HCT116 (cell line): Measurements from ENCODE around the gene LPAR1. TPM values are rescaled to one million over a fixed set of nuclear protein-coding genes. Genes with fewer than 3 reads are reported as not detected.

Experiments used
- ATAC-seq: fragments of 200-7000 bp; cut with Tn5 transposase; 2 replicates; pipeline ENCODE4 v1.9.1; 2020; ENCODE audit warnings: mild to moderate bottlenecking, moderate library complexity
- BruUV-seq: library from RNA; stranded (reverse); fragments of 400-500 nt; replicated peaks from 2 replicates; lab custom pipeline; 2021; lab: Mats Ljungman, UMichigan
- CTCF ChIA-PET: fragments of 300-600 bp; sonication (Branson Sonifier 250); formaldehyde crosslinking; loops from one replicate; lab custom pipeline; 2021; ENCODE audit warnings: antibody characterized with exemption; lab: Charles Lee
- POLR2A ChIA-PET: fragments of 300-600, 350-600 bp; sonication (Branson Sonifier 250); formaldehyde crosslinking; loops from one replicate; lab custom pipeline; 2021; ENCODE audit warnings: antibody characterized with exemption; lab: Charles Lee
- RAD21 ChIA-PET, 2 experiments: fragments of 300-600 bp; sonication (Branson Sonifier 250); formaldehyde crosslinking; loops; one replicate each; lab custom pipeline; 2023; ENCODE audit warnings: low total read pairs in 2 of 2; ENCODE audit not compliant: uncharacterized antibody in 2 of 2, unreplicated experiment in 2 of 2, low non-redundant PET in 1 of 2; lab: Charles Lee
- DNase-seq: peaks from one replicate; pipeline ENCODE4 v3.0.0-alpha.2; 2010; ENCODE audit warnings: low read depth, low spot score
- H2AFZ ChIP-seq: fragments of 200-600 bp; shearing (Covaris generic), sonication (generic); 2 replicates; pipeline ENCODE4 v1.6.1; 2017; ENCODE audit warnings: low read depth, mixed run types, mixed read lengths, antibody characterized with exemption, low read length; ENCODE audit not compliant: poor library complexity, severe bottlenecking
- H3K27ac ChIP-seq: 2 replicates; pipeline ENCODE4 v1.5.1; 2012; ENCODE audit warnings: low read depth, low read length
- H3K27me3 ChIP-seq: fragments of 200-600 bp; sonication (generic); 2 replicates; pipeline ENCODE4 v1.6.1; 2016; ENCODE audit warnings: mixed run types, low read length, mixed read lengths; ENCODE audit not compliant: insufficient read depth
- H3K36me3 ChIP-seq, 2 experiments: fragments of 200-500 bp in 1 of 2; fragments of 200-600 bp in 1 of 2; sonication (Bioruptor generic) in 1 of 2; sonication (generic) in 1 of 2; 2 replicates each; pipeline versions ENCODE4 v1.5.1 to v1.6.1; 2014 to 2016; ENCODE audit warnings: low read length in 2 of 2, inconsistent platforms in 1 of 2, mixed read lengths in 1 of 2, mixed run types in 1 of 2; ENCODE audit not compliant: insufficient read depth in 2 of 2, control insufficient read depth in 1 of 2
- H3K4me1 ChIP-seq, 2 experiments: fragments of 200-600 bp in 1 of 2; sonication (generic) in 1 of 2; 2 replicates each; pipeline versions ENCODE4 v1.5.1 to v1.6.1; 2012 to 2017; ENCODE audit warnings: low read length in 2 of 2, inconsistent platforms in 1 of 2, mild to moderate bottlenecking in 1 of 2, mixed read lengths in 1 of 2, mixed run types in 1 of 2, moderate library complexity in 1 of 2; ENCODE audit not compliant: insufficient read depth in 2 of 2, control insufficient read depth in 1 of 2
- H3K4me2 ChIP-seq: fragments of 200-600 bp; sonication (generic); 2 replicates; pipeline ENCODE4 v1.6.1; 2017; ENCODE audit warnings: mixed run types, low read length, mixed read lengths
- H3K4me3 ChIP-seq, 2 experiments: fragments of 200-600 bp in 1 of 2; sonication (generic) in 1 of 2; replicated peaks in 1 of 2; 2 replicates each; pipeline ENCODE4 v1.5.1; 2011 to 2016; ENCODE audit warnings: low read length in 2 of 2, control low read depth in 1 of 2, low read depth in 1 of 2, mild to moderate bottlenecking in 1 of 2, mixed read lengths in 1 of 2, mixed run types in 1 of 2
- H3K79me2 ChIP-seq: fragments of 200-600 bp; sonication (generic); 2 replicates; pipeline ENCODE4 v1.6.1; 2017; ENCODE audit warnings: mild to moderate bottlenecking, mixed run types, low read length, moderate library complexity, mixed read lengths; ENCODE audit not compliant: insufficient read depth
- H3K9ac ChIP-seq: fragments of 200-600 bp; sonication (generic); 2 replicates; pipeline ENCODE4 v1.6.1; 2016; ENCODE audit warnings: low read length, mixed read lengths
- H3K9me2 ChIP-seq: fragments of 200-600 bp; sonication (generic), shearing (Covaris generic); 2 replicates; pipeline ENCODE4 v1.6.1; 2017; ENCODE audit warnings: mixed run types, mild to moderate bottlenecking, moderate library complexity; ENCODE audit not compliant: insufficient read depth
- H3K9me3 ChIP-seq, 2 experiments: fragments of 200-500 bp in 1 of 2; fragments of 200-600 bp in 1 of 2; sonication (Bioruptor generic) in 1 of 2; sonication (generic) in 1 of 2; 2 replicates each; pipeline ENCODE4 v1.6.1; 2014 to 2017; ENCODE audit warnings: low read length in 2 of 2, mixed read lengths in 2 of 2, inconsistent platforms in 1 of 2, low read depth in 1 of 2, mild to moderate bottlenecking in 1 of 2, mixed run types in 1 of 2, moderate library complexity in 1 of 2; ENCODE audit not compliant: control insufficient read depth in 1 of 2, insufficient read depth in 1 of 2
- H4K20me1 ChIP-seq: fragments of 200-600 bp; sonication (generic), shearing (Covaris generic); 2 replicates; pipeline ENCODE4 v1.6.1; 2017; ENCODE audit warnings: mixed run types, mild to moderate bottlenecking, moderate library complexity; ENCODE audit not compliant: insufficient read depth
- EZH2 ChIP-seq: fragments of 200-600 bp; sonication (generic); IDR thresholded peaks from 2 replicates; pipeline ENCODE4 v1.6.1; 2017; ENCODE audit warnings: antibody characterized with exemption, mixed run types
- POLR2AphosphoS5 ChIP-seq: IDR thresholded peaks from 2 replicates; pipeline ENCODE4 v1.6.1; 2011; ENCODE audit warnings: mild to moderate bottlenecking, low read depth, low read length, moderate library complexity
- YY1 ChIP-seq: IDR thresholded peaks from 2 replicates; pipeline ENCODE4 v1.6.1; 2011; ENCODE audit warnings: low read length, low read depth, moderate library complexity, mild to moderate bottlenecking; ENCODE audit not compliant: insufficient replicate concordance; ENCODE audit errors: extremely low read depth
- ZNF274 ChIP-seq: fragments of 200-500 bp; sonication (Bioruptor generic); IDR thresholded peaks from 2 replicates; pipeline ENCODE4 v1.6.1; 2014; ENCODE audit warnings: mild to moderate bottlenecking, low read depth, low read length, inconsistent platforms
- intact Hi-C: fragments of 100-400 bp; cut with micrococcal nuclease; formaldehyde crosslinking; loops from 2 replicates; pipeline ENCODE4 v1.10.0; 2022
- total RNA-seq: library from RNA; stranded (reverse); gene quantifications from one replicate; pipeline ENCODE4 v1.2.1, GENCODE V29; 2021; ENCODE audit not compliant: unreplicated experiment
- TF ChIP-seq, protein P1 (sequence below): IDR thresholded peaks from 2 replicates; pipeline ENCODE4 v1.6.1; 2011; ENCODE audit warnings: mild to moderate bottlenecking, low read length, moderate library complexity; ENCODE audit not compliant: insufficient replicate concordance; ENCODE audit errors: extremely low read depth
- TF ChIP-seq, protein P2 (sequence below), 3 experiments: fragments of 200-600 bp in 1 of 3; sonication (generic) in 1 of 3; IDR thresholded peaks in 2 of 3; conservative IDR thresholded peaks in 1 of 3; 2 replicates each; pipeline ENCODE4 v1.5.1; 2012 to 2017; ENCODE audit warnings: low read depth in 2 of 3, low read length in 2 of 3, antibody characterized with exemption in 1 of 3, borderline replicate concordance in 1 of 3, control low read depth in 1 of 3, mild to moderate bottlenecking in 1 of 3, mixed read lengths in 1 of 3, mixed run types in 1 of 3, moderate library complexity in 1 of 3; ENCODE audit not compliant: insufficient read depth in 1 of 3

Gene LPAR1
- total RNA-seq, 1 experiment from 2014 or later = 7.4 TPM

DNA sequence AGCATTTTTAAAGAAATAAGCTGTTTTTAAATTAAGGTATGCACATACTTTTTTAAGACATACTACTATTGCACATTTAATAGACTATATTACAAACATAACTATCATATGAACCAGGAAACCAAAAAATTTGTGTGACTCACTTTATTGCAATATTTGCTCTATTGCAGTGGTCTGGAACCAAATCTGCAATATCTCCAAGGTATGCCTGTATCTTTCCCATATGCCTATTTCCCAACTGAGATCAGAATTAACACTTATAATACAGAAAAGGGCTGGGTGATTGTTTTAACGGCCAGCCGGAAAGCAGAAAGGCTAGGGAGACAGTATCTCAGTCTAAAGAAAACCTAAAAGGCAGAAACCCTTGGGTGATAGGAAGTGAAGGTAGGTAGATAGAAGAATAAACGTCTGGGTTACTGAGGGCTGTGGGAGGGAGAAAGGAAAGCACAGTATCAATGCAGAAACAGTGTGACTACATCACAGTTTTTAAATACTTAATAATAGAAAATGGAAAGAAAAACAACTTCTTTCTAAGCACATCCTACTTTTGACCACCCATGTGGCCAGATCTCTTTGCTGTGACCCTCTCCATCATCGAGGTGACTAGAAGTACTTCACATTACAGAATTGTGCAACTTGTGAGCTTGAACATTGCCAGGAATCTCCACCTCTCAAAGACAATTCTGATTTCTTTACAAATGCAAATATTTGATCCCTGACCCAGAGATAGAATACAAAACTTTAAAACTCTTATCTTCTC, 126.4 kb downstream of the LPAR1 start:
- H3K27ac ChIP-seq = no peak overlapping the region
- ChIA-PET CTCF (no interaction called here), POLR2A (no interaction called here), RAD21 (no interaction called here)
- DNase-seq (no peak), ATAC-seq (no peak)
- no peaks in the 10 kb centered on the region for H3K9me2 ChIP-seq
- no peaks in the 10 kb centered on the region for H4K20me1 ChIP-seq
- no peak overlapping the region for H3K4me2 ChIP-seq
- no peaks in the 10 kb centered on the region for H3K27me3 ChIP-seq
- no peak overlapping the region for H3K4me3 ChIP-seq
- no peaks in the 10 kb centered on the region for H3K36me3 ChIP-seq
- H3K9me3 ChIP-seq = peaks cover 6 to 11% of the 10 kb centered on the region in 2 experiments; a peak in 2 of 4 replicates
- TF ChIP-seq, protein P1, sequence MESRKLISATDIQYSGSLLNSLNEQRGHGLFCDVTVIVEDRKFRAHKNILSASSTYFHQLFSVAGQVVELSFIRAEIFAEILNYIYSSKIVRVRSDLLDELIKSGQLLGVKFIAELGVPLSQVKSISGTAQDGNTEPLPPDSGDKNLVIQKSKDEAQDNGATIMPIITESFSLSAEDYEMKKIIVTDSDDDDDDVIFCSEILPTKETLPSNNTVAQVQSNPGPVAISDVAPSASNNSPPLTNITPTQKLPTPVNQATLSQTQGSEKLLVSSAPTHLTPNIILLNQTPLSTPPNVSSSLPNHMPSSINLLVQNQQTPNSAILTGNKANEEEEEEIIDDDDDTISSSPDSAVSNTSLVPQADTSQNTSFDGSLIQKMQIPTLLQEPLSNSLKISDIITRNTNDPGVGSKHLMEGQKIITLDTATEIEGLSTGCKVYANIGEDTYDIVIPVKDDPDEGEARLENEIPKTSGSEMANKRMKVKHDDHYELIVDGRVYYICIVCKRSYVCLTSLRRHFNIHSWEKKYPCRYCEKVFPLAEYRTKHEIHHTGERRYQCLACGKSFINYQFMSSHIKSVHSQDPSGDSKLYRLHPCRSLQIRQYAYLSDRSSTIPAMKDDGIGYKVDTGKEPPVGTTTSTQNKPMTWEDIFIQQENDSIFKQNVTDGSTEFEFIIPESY = no peak
- no peak for TF ChIP-seq YY1
- TF ChIP-seq POLR2AphosphoS5 = no peak
- TF ChIP-seq, protein P2, sequence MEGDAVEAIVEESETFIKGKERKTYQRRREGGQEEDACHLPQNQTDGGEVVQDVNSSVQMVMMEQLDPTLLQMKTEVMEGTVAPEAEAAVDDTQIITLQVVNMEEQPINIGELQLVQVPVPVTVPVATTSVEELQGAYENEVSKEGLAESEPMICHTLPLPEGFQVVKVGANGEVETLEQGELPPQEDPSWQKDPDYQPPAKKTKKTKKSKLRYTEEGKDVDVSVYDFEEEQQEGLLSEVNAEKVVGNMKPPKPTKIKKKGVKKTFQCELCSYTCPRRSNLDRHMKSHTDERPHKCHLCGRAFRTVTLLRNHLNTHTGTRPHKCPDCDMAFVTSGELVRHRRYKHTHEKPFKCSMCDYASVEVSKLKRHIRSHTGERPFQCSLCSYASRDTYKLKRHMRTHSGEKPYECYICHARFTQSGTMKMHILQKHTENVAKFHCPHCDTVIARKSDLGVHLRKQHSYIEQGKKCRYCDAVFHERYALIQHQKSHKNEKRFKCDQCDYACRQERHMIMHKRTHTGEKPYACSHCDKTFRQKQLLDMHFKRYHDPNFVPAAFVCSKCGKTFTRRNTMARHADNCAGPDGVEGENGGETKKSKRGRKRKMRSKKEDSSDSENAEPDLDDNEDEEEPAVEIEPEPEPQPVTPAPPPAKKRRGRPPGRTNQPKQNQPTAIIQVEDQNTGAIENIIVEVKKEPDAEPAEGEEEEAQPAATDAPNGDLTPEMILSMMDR (IDR thresholded peaks at IDR 0.05 in 2 of 3, conservative IDR thresholded peaks at IDR 0.05 in 1 of 3; ENCODE audit: borderline replicate concordance in 1 of 3, insufficient read depth in 1 of 3, low read depth in 2 of 3, low read length in 2 of 3) = no peak
- no peak for TF ChIP-seq EZH2
- TF ChIP-seq ZNF274 = no peak
- intact Hi-C loops = no loop called here
- BruUV-seq = no TSS peak
- no peak overlapping the region for H3K9ac ChIP-seq
- no peaks in the 10 kb centered on the region for H3K79me2 ChIP-seq
- H3K4me1 ChIP-seq = no peaks in the 10 kb centered on the region
- no peak overlapping the region for H2AFZ ChIP-seq
